Loucy (cell line): ENCODE data around the gene ANKRD35.
"Not testable (repeated sequence)": the region's sequence is repeated elsewhere in the genome, so short reads cannot be mapped to it uniquely, and the experiment has no call there.

Experiments used
- EZH2phosphoT487 ChIP-seq: fragments of 200-600 bp; IDR thresholded peaks from 2 replicates; pipeline ENCODE4 v1.6.1; 2018; ENCODE audit warnings: antibody characterized with exemption, mild to moderate bottlenecking, moderate library complexity, borderline replicate concordance
- TF ChIP-seq, protein P1 (sequence below): fragments of 200-600 bp; sonication (generic); conservative IDR thresholded peaks from 2 replicates; pipeline ENCODE4 v1.5.1; 2014; ENCODE audit warnings: mild to moderate bottlenecking, antibody characterized with exemption, low read length

DNA sequence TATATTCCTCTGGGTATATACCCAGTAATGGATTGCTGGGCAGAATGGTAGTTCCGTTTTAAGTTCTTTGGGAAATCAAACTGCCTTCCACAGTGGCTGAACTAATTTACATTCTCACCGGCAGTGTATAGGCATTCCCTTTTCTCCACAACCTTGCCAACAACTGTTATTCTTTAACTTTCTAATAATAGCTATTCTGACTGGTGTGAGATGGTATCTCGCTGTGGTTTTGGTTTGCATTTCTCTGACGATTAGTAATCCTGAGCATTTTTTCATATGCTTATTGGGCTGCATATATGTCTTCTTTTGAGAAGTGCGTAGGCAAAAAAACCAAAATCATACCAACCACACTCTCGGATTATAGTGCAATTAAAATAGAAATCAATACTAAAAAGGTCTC lies 67.6 kb downstream of the ANKRD35 start:
- TF ChIP-seq, protein P1, sequence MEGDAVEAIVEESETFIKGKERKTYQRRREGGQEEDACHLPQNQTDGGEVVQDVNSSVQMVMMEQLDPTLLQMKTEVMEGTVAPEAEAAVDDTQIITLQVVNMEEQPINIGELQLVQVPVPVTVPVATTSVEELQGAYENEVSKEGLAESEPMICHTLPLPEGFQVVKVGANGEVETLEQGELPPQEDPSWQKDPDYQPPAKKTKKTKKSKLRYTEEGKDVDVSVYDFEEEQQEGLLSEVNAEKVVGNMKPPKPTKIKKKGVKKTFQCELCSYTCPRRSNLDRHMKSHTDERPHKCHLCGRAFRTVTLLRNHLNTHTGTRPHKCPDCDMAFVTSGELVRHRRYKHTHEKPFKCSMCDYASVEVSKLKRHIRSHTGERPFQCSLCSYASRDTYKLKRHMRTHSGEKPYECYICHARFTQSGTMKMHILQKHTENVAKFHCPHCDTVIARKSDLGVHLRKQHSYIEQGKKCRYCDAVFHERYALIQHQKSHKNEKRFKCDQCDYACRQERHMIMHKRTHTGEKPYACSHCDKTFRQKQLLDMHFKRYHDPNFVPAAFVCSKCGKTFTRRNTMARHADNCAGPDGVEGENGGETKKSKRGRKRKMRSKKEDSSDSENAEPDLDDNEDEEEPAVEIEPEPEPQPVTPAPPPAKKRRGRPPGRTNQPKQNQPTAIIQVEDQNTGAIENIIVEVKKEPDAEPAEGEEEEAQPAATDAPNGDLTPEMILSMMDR, result not testable (repeated sequence)
- TF ChIP-seq EZH2phosphoT487, result not testable (repeated sequence)
